AG04449 (cell line): ENCODE data around the gene SCMH1.

Experiments
- CTCF ChIA-PET: fragments of 350-600 bp; formaldehyde crosslinking; extraction: SDS; loops from one replicate; lab custom pipeline; 2021; ENCODE audit warnings: antibody characterized with exemption; lab: Yijun Ruan, JAX
- POLR2A ChIA-PET: fragments of 400-600, 350-600 bp; formaldehyde crosslinking; extraction: SDS; loops from one replicate; lab custom pipeline; 2020; ENCODE audit warnings: antibody characterized with exemption, inconsistent platforms; lab: Yijun Ruan, JAX
- DNase-seq: peaks from one replicate; pipeline ENCODE4 v3.0.0-alpha.2; 2010; ENCODE audit warnings: low read depth, low spot score
- H3K4me3 ChIP-seq: 2 replicates; pipeline ENCODE4 v1.5.1; 2011; ENCODE audit warnings: low read depth, mild to moderate bottlenecking, control low read depth, low read length
- CTCF ChIP-seq: IDR thresholded peaks from one replicate; pipeline ENCODE4 v1.5.1; 2011; ENCODE audit warnings: mild to moderate bottlenecking, moderate library complexity, low read length, control low read depth, inconsistent platforms; ENCODE audit not compliant: insufficient read depth; ENCODE audit errors: missing control alignments

Gene SCMH1

GRCh38 chr1:41277371-41277975 lies 35.4 kb upstream of the SCMH1 start:
- CTCF ChIA-PET: interaction anchor here (0.8 to 12.9 kb wide), 6 partner anchors 8 to 238 kb away, joined by 4 to 365 read pairs (median 8); no protein-coding TSS in a partner anchor
- TF ChIP-seq CTCF: no peak
- no peak overlapping the region for H3K4me3 ChIP-seq
- POLR2A ChIA-PET: no interaction called here
- DNase-seq: no peak

- no peak overlapping the region for H3K4me3 ChIP-seq
- CTCF ChIA-PET: interaction anchor here (0.7 to 12.9 kb wide), 5 partner anchors 9 to 240 kb away, joined by 3 to 365 read pairs (median 8); no protein-coding TSS in a partner anchor
- POLR2A ChIA-PET: no interaction called here
- no peak for DNase-seq
- TF ChIP-seq CTCF: no peak
These were observed 33.7 kb upstream of the SCMH1 start for GRCh38 chr1:41275831-41276230.

GRCh38 chr1:41274752-41275545 lies 32.8 kb upstream of the SCMH1 start:
- no peak overlapping the region for H3K4me3 ChIP-seq
- TF ChIP-seq CTCF: no peak
- CTCF ChIA-PET: interaction anchor here (1.0 to 12.9 kb wide), 3 partner anchors 9 to 157 kb away, joined by 3 to 365 read pairs (median 20); no protein-coding TSS in a partner anchor
- POLR2A ChIA-PET: no interaction called here
- no peak for DNase-seq

- ChIA-PET CTCF (interaction anchor here (1.0 to 1.8 kb wide), 5 partner anchors 10 to 244 kb away, joined by 3 to 14 read pairs (median 7); no protein-coding TSS in a partner anchor), POLR2A (no interaction called here)
- no peak overlapping the region for H3K4me3 ChIP-seq
- no peak for TF ChIP-seq CTCF
- DNase-seq: no peak
These were observed 30.5 kb upstream of the SCMH1 start for GRCh38 chr1:41272601-41273000.

GRCh38 chr1:41268154-41268770 lies 26.2 kb upstream of the SCMH1 start:
- ChIA-PET POLR2A (no interaction called here), CTCF (interaction anchor here (0.7 to 10.5 kb wide), 20 partner anchors 8 to 208 kb away, joined by 3 to 110 read pairs (median 5); no protein-coding TSS in a partner anchor)
- no peak for DNase-seq
- peak; percentile 93 for TF ChIP-seq CTCF
- H3K4me3 ChIP-seq: no peak overlapping the region
